NOMO-1 (cell line): ENCODE data around the gene CEP41.
"Not testable (repeated sequence)": the region's sequence is repeated elsewhere in the genome, so short reads cannot be mapped to it uniquely, and the experiment has no call there.

ENCODE experiments used
- DNase-seq, 2 experiments: peaks; one replicate each; lab custom pipeline; 2025; ENCODE audit not compliant: unreplicated experiment in 2 of 2; lab: John Stamatoyannopoulos, UW

CEP41 gene

GRCh38 chr7:130393841-130394411 lies 46.9 kb downstream of the CEP41 start:
- DNase-seq: no peak

- DNase-seq: no peak
Observed at GRCh38 chr7:130393101-130393561, 47.7 kb downstream of the CEP41 start.

- DNase-seq: no peak
Observed at GRCh38 chr7:130390486-130390885, 50.3 kb downstream of the CEP41 start.

GRCh38 chr7:130388671-130389070 lies 52.1 kb downstream of the CEP41 start:
- no peak for DNase-seq

- no peak for DNase-seq
Observed at GRCh38 chr7:130387628-130388403, 53.0 kb downstream of the CEP41 start.

GRCh38 chr7:130387306-130387627 lies 53.5 kb downstream of the CEP41 start:
- DNase-seq: no peak

- no peak for DNase-seq
Observed at GRCh38 chr7:130386876-130387275, 53.9 kb downstream of the CEP41 start.

- DNase-seq: no peak
Observed at GRCh38 chr7:130385600-130386066, 55.2 kb downstream of the CEP41 start.

GRCh38 chr7:130384841-130385599 lies 55.8 kb downstream of the CEP41 start:
- DNase-seq: no peak

- DNase-seq: no peak
Observed at GRCh38 chr7:130384371-130384801, 56.4 kb downstream of the CEP41 start.

GRCh38 chr7:130383187-130383980 lies 57.4 kb downstream of the CEP41 start:
- DNase-seq: no peak

GRCh38 chr7:130381468-130382312 lies 59.1 kb downstream of the CEP41 start:
- DNase-seq: no peak

GRCh38 chr7:130380861-130381455 lies 59.9 kb downstream of the CEP41 start:
- DNase-seq: no peak

GRCh38 chr7:130379921-130380860 lies 60.6 kb downstream of the CEP41 start, which contains the start of gene CPA1:
Gene CPA1, plus strand, starts transcription at chr7:130380494. Its CDS starts 27 bp downstream, at chr7:130380521.
- DNase-seq: no peak

- no peak for DNase-seq
Observed at GRCh38 chr7:130379532-130379920, 61.3 kb downstream of the CEP41 start.

- no peak for DNase-seq
Observed at GRCh38 chr7:130379019-130379418, 61.8 kb downstream of the CEP41 start.

GRCh38 chr7:130377178-130377577 lies 63.6 kb downstream of the CEP41 start:
- no peak for DNase-seq

GRCh38 chr7:130376461-130376860 lies 64.4 kb downstream of the CEP41 start:
- not testable (repeated sequence) for DNase-seq
